HEK293T (cell line): ENCODE measurements around the gene NGEF.

Experiments used
- BHLHE40 ChIP-seq: fragments of 450-650 bp; IDR thresholded peaks from 2 replicates; pipeline ENCODE4 v1.6.1; 2016; ENCODE audit warnings: mild to moderate bottlenecking, moderate library complexity, borderline replicate concordance
- FOXM1 ChIP-seq: fragments of 450-650 bp; IDR thresholded peaks from 2 replicates; pipeline ENCODE4 v1.6.1; 2017; ENCODE audit warnings: mild to moderate bottlenecking, borderline replicate concordance

DNA sequence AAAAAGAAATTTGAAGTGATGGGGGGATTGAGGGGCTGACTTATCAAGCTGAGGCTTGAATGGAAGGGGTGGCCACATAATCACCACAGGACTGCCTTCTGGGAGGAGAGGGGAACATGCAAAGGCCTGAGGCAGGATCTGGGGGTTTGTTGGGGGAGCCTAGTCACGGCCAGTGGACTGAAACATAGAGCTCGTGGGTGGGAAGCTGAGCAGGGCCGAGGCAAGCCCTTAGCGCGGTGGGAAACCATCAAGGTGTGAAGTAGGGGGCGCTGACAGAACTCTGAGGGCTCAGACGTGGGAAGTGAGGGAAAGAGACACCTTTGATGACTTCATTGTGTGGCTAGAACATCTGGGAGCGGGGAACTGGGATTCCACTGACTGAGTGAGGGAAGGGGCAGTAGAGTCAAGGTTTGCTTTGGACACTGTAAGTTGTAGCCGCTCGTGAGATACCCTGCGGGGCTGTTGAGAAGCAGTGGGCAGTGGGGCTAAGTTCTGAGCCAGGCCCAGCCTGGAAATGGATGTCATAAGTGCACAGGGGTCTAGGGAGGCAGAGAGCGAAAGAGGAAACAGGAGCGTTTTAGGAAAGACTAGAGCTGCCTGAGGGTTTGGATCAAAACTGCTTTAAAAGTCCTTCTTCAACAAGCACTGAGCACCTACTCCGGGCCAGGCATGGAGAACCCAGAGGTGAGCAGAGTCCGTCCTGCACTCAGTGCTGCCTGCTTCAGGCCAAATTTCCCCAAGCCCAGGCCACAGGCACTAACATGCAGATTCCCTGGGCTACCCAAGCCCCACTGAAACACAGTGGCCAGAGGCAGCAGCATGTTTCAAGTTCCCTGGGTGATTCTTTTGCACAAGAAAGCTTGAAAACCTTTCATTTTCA, 143.7 kb downstream of the NGEF start:
- TF ChIP-seq FOXM1: no peak
- TF ChIP-seq BHLHE40: no peak
